ENCODE results near the gene LRTM2. TPM values are rescaled to one million over a fixed set of nuclear protein-coding genes. Genes with fewer than 3 reads are reported as not detected.
A peak's percentile ranks its signal among the peaks of the same experiment; 100 is the strongest.

The LRTM2 gene
- total and polyA plus RNA-seq, 11 donors: not detected

GRCh38 chr12:1805441-1806081 lies 14.8 kb upstream of the LRTM2 start:
- Histone ChIP-seq H3K36me3 (no peaks in the 10 kb centered on the region), H3K4me3 (no peak overlapping the region), H3K4me1 (peaks cover 0 to 33% (median 16%) of the 10 kb centered on the region in 12 donors), H3K27me3 (no peaks in the 10 kb centered on the region), H3K27ac (peak overlapping the region in 7 of 12 donors; percentile 8 to 73 (median 54)), H3K9me3 (no peaks in the 10 kb centered on the region)
- no peak for TF ChIP-seq POLR2A (IDR thresholded peaks at IDR 0.05)
- TF ChIP-seq CTCF (IDR thresholded peaks at IDR 0.05): no peak
- 51 to 75% (median 70%) methylated on average over 12 to 16 of the region's 16 CpGs for WGBS, 4 donors
- intact Hi-C loops (cut with DNase I): loop anchor here in 4 of 10 donors (5.0 to 10.0 kb wide), 4 partner anchors 112 to 469 kb away; partner anchors contain the start of gene CACNA2D4 (in 1 of the 4)
- ATAC-seq (peak; percentile 16 to 63 (median 44)), DNase-seq (peak in 3 of 5 donors; percentile 60 to 69 (median 66))

- H3K27me3 ChIP-seq: no peaks in the 10 kb centered on the region
- ATAC-seq (peak; percentile 37 to 60 (median 49)), DNase-seq (peak in 3 of 5 donors; percentile 48 to 70 (median 56))
- peaks cover 0 to 42% (median 16%) of the 10 kb centered on the region in 12 donors for H3K4me1 ChIP-seq
- 56 to 65% (median 59%) methylated on average over 6 to 7 of the region's 7 CpGs for WGBS, 4 donors
- no peak overlapping the region for H3K4me3 ChIP-seq
- H3K36me3 ChIP-seq: no peaks in the 10 kb centered on the region
- peak overlapping the region in 3 of 12 donors; percentile 27 to 67 (median 54) for H3K27ac ChIP-seq
- no peak for TF ChIP-seq CTCF (IDR thresholded peaks at IDR 0.05)
- TF ChIP-seq POLR2A (IDR thresholded peaks at IDR 0.05): no peak
- intact Hi-C loops (cut with DNase I): loop anchor here in 4 of 10 donors (5.0 to 10.0 kb wide), 4 partner anchors 111 to 468 kb away; partner anchors contain the start of gene CACNA2D4 (in 1 of the 4)
- H3K9me3 ChIP-seq: no peaks in the 10 kb centered on the region
Observed at GRCh38 chr12:1806301-1807086, 13.9 kb upstream of the LRTM2 start.

- 90 to 92% (median 91%) methylated on average over 14 to 15 of the region's 15 CpGs for WGBS, 4 donors
- intact Hi-C loops (cut with DNase I): loop anchor here in 4 of 10 donors (5.0 to 10.0 kb wide), 4 partner anchors 110 to 468 kb away; partner anchors contain the start of gene CACNA2D4 (in 1 of the 4)
Observed at GRCh38 chr12:1807087-1807860, 13.1 kb upstream of the LRTM2 start.

More at GRCh38 chr12:1807087-1807860, 13.1 kb upstream of the LRTM2 start:
- Histone ChIP-seq H3K36me3 (no peaks in the 10 kb centered on the region), H3K4me1 (peaks cover 0 to 50% (median 16%) of the 10 kb centered on the region in 12 donors), H3K27ac (no peak overlapping the region), H3K9me3 (no peaks in the 10 kb centered on the region), H3K4me3 (no peak overlapping the region), H3K27me3 (no peaks in the 10 kb centered on the region)
- TF ChIP-seq CTCF (IDR thresholded peaks at IDR 0.05): no peak
- TF ChIP-seq POLR2A (IDR thresholded peaks at IDR 0.05): no peak
- peak in 3 of 5 donors; percentile 23 to 38 (median 23) for DNase-seq
- ATAC-seq: no peak
